Activated gamma-delta T cell treated with anti-CD3 and anti-CD28 coated beads, Interleukin-2, amount 50 U/mL, for 16 hours (primary cell): ENCODE data around the gene NT5DC3.

Experiments
- DNase-seq: peaks from one replicate; pipeline ENCODE4 v3.0.0-alpha.2; 2020; ENCODE audit warnings: low read depth

The NT5DC3 gene

GRCh38 chr12:103751171-103751570 lies 89.9 kb downstream of the NT5DC3 start:
- DNase-seq: no peak

GRCh38 chr12:103748875-103749274 lies 92.2 kb downstream of the NT5DC3 start:
- no peak for DNase-seq

- no peak for DNase-seq
These were observed 93.0 kb downstream of the NT5DC3 start for GRCh38 chr12:103748002-103748401.

- DNase-seq: no peak
These were observed 95.1 kb downstream of the NT5DC3 start for GRCh38 chr12:103745962-103746361.

- no peak for DNase-seq
These were observed 97.2 kb downstream of the NT5DC3 start for GRCh38 chr12:103743788-103744187.

GRCh38 chr12:103742349-103742932 lies 98.6 kb downstream of the NT5DC3 start:
- DNase-seq: no peak

GRCh38 chr12:103737881-103738280 lies 103.2 kb downstream of the NT5DC3 start:
- no peak for DNase-seq

- DNase-seq: no peak
These were observed 104.5 kb downstream of the NT5DC3 start for GRCh38 chr12:103736572-103736971.

- no peak for DNase-seq
These were observed 105.7 kb downstream of the NT5DC3 start for GRCh38 chr12:103735291-103735690.

GRCh38 chr12:103734863-103735262 lies 106.2 kb downstream of the NT5DC3 start:
- no peak for DNase-seq

GRCh38 chr12:103731539-103731938 lies 109.5 kb downstream of the NT5DC3 start:
- DNase-seq: no peak

- no peak for DNase-seq
These were observed 111.5 kb downstream of the NT5DC3 start for GRCh38 chr12:103729499-103729898.

- no peak for DNase-seq
These were observed 112.7 kb downstream of the NT5DC3 start for GRCh38 chr12:103728323-103728722.

GRCh38 chr12:103727638-103728037 lies 113.4 kb downstream of the NT5DC3 start:
- no peak for DNase-seq

GRCh38 chr12:103725398-103725797 lies 115.6 kb downstream of the NT5DC3 start:
- no peak for DNase-seq
